Left ventricle myocardium inferior (tissue), 1 donor: ENCODE measurements around the gene UGT8. TPM values are rescaled to one million over a fixed set of nuclear protein-coding genes. Genes with fewer than 3 reads are reported as not detected.

Experiments
- DNase-seq: peaks from one replicate; pipeline ENCODE4 v3.0.0-alpha.2; 2020
- H3K27ac ChIP-seq: fragments of 200-600 bp; replicated peaks from 2 replicates; pipeline ENCODE4 v1.8.0; 2021
- H3K27me3 ChIP-seq: fragments of 200-600 bp; 2 replicates; pipeline ENCODE4 v1.8.0; 2021; ENCODE audit warnings: low read depth
- H3K36me3 ChIP-seq: fragments of 200-600 bp; 2 replicates; pipeline ENCODE4 v1.8.0; 2021
- H3K4me1 ChIP-seq: fragments of 200-600 bp; 2 replicates; pipeline ENCODE4 v1.8.0; 2021
- H3K4me3 ChIP-seq: fragments of 200-600 bp; 2 replicates; pipeline ENCODE4 v1.8.0; 2021; ENCODE audit warnings: mild to moderate bottlenecking, moderate library complexity
- H3K9me3 ChIP-seq: fragments of 200-600 bp; replicated peaks from 2 replicates; pipeline ENCODE4 v1.8.0; 2021
- intact Hi-C: fragments of 100-400 bp; cut with micrococcal nuclease; formaldehyde crosslinking; loops from one replicate; pipeline ENCODE4 v1.11.0; 2022
- total RNA-seq: library from RNA; stranded (reverse); fragmentation: NEBNext Ultra II Directional; extraction: Animal tissue kit (Norgen Biotek cat#: 25700); gene quantifications from one replicate; pipeline ENCODE4 v1.2.1, GENCODE V29; 2021
- TF ChIP-seq, protein P1 (sequence below): fragments of 200-600 bp; IDR thresholded peaks from 2 replicates; pipeline ENCODE4 v1.8.0; 2021; ENCODE audit warnings: antibody characterized with exemption, mild to moderate bottlenecking, borderline replicate concordance
- donor health status: DM: no; HTN: yes; CAD: no; lungs with severe emphysema.

Gene UGT8
- total RNA-seq, 1 donor from 2014 or later = not detected

- TF ChIP-seq, protein P1, sequence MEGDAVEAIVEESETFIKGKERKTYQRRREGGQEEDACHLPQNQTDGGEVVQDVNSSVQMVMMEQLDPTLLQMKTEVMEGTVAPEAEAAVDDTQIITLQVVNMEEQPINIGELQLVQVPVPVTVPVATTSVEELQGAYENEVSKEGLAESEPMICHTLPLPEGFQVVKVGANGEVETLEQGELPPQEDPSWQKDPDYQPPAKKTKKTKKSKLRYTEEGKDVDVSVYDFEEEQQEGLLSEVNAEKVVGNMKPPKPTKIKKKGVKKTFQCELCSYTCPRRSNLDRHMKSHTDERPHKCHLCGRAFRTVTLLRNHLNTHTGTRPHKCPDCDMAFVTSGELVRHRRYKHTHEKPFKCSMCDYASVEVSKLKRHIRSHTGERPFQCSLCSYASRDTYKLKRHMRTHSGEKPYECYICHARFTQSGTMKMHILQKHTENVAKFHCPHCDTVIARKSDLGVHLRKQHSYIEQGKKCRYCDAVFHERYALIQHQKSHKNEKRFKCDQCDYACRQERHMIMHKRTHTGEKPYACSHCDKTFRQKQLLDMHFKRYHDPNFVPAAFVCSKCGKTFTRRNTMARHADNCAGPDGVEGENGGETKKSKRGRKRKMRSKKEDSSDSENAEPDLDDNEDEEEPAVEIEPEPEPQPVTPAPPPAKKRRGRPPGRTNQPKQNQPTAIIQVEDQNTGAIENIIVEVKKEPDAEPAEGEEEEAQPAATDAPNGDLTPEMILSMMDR = no peak
- intact Hi-C loops = no loop called here
- Histone ChIP-seq H3K4me3 (no peak overlapping the region), H3K27ac (no peak overlapping the region), H3K27me3 (peaks cover 75% of the 10 kb centered on the region), H3K9me3 (no peaks in the 10 kb centered on the region), H3K36me3 (no peaks in the 10 kb centered on the region), H3K4me1 (peaks cover 23% of the 10 kb centered on the region)
- DNase-seq = no peak
Measured at GRCh38 chr4:114595207-114595606, 3.4 kb upstream of the UGT8 start.

- Histone ChIP-seq H3K4me1 (peaks cover 23% of the 10 kb centered on the region), H3K27me3 (peaks cover 80% of the 10 kb centered on the region), H3K4me3 (no peak overlapping the region), H3K36me3 (no peaks in the 10 kb centered on the region), H3K27ac (no peak overlapping the region), H3K9me3 (no peaks in the 10 kb centered on the region)
- TF ChIP-seq, protein P1 = no peak
- DNase-seq = no peak
- intact Hi-C loops = no loop called here
Measured at GRCh38 chr4:114595921-114596320, 2.7 kb upstream of the UGT8 start.

DNA sequence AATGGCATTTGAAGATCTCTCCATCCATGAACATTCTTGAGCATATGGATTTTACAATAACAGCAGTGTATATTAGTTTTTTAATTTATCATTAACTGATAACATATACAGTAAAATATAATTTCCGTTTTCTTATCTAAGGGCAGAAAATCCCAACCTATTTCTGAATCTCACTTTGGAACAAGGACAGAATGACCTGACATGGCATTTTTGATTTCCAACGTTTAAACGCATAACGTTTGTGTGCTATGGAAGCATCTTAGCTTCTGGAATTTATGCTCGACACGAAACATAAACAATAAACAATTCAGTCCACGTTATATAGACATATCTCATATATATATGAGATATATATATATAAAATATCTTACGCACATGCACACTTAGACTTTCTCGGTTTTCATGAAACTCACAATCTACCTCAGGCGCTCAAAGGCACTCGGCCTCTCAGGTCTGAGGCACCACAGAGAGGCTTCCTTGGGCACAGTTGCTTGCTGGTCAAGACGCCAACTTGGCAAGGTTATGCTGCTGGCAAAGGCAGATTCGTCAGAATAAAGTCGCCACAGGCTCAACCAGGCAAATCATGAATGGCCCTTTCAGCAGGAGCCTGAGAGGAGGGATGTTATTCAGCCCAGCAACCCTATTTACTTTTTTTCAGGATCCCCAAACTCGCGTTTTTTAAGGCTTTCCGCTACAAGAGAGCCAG is 1.0 kb upstream of the UGT8 start:
- H3K36me3 ChIP-seq = no peaks in the 10 kb centered on the region
- no peak for DNase-seq
- H3K4me1 ChIP-seq = peaks cover 23% of the 10 kb centered on the region
- H3K4me3 ChIP-seq = peak overlapping the region; percentile 66
- intact Hi-C loops = no loop called here
- TF ChIP-seq, protein P1 = no peak
- H3K27me3 ChIP-seq = peaks cover 78% of the 10 kb centered on the region
- H3K9me3 ChIP-seq = no peaks in the 10 kb centered on the region
- no peak overlapping the region for H3K27ac ChIP-seq

DNA sequence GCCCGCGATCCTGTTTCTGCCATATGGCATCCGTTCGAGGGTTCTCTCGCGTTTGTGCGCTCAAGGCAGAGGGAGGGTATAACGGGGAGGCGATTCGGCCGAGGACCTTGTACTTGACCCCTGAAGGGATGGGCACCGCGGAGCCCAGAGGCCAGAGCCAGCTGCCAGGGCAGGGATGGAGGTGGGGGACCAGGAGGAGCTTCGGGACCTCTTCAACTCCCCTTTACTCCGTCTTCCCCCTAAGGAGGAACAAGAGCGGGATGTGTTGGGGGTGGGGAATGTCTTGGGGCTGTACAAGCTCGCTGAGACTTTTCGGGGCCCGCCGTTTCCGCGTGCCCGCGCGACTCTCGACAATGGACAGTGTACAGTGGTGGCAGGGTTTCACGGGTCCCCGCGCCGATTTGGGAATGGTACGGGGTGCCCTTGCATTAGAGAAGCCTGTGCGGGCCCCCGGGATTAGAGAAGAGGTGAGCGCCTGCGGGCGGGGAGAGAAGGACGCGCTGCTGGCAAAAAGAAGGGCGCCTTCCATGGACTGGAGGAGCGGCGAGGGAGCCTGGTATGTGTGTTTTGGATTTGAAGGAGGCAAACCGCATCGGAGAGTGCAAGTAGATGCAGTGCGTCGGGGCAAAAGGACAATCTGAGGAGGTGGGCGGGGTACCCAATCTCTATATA is 760 bp downstream of the UGT8 start:
- no peak for DNase-seq
- intact Hi-C loops = no loop called here
- TF ChIP-seq, protein P1 = no peak
- no peak overlapping the region for H3K27ac ChIP-seq
- peaks cover 23% of the 10 kb centered on the region for H3K4me1 ChIP-seq
- peak overlapping the region; percentile 66 for H3K4me3 ChIP-seq
- no peaks in the 10 kb centered on the region for H3K36me3 ChIP-seq
- H3K9me3 ChIP-seq = no peaks in the 10 kb centered on the region
- H3K27me3 ChIP-seq = peaks cover 63% of the 10 kb centered on the region

GRCh38 chr4:114599903-114600552 is 1.4 kb downstream of the UGT8 start:
- Histone ChIP-seq H3K4me1 (peaks cover 23% of the 10 kb centered on the region), H3K27me3 (peaks cover 57% of the 10 kb centered on the region), H3K4me3 (peak overlapping the region; percentile 66), H3K27ac (no peak overlapping the region), H3K9me3 (no peaks in the 10 kb centered on the region), H3K36me3 (no peaks in the 10 kb centered on the region)
- intact Hi-C loops = no loop called here
- DNase-seq = no peak
- TF ChIP-seq, protein P1 = no peak
